ENCODE results near the gene DPP6.

The DPP6 gene

DNA sequence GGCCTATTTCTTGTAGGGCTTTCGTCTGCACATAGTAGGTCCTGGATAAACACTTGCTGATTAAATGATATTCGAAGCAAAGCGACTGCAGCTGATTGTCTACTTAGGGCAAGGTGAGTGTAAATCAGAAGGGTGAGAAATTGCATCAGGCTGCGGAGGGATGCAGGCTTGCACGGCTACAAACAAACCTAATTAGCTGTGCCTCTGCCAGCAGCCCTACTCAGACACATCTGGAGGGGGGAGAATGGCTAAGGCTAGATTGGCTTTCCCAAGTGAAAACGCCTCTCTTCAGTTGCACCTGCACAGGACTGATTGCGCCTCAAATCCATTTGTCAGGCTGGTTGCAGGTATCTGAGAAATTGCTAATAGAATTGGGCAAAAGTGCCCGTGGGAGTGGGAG is 247.5 kb downstream of the DPP6 start:
- TF ChIP-seq POLR2A (IDR thresholded peaks at IDR 0.05; ENCODE audit: low read length): no peak
- TF ChIP-seq GATA1 (IDR thresholded peaks at IDR 0.05; ENCODE audit: low read depth, low read length): no peak
- no peak for DNase-seq

DNA sequence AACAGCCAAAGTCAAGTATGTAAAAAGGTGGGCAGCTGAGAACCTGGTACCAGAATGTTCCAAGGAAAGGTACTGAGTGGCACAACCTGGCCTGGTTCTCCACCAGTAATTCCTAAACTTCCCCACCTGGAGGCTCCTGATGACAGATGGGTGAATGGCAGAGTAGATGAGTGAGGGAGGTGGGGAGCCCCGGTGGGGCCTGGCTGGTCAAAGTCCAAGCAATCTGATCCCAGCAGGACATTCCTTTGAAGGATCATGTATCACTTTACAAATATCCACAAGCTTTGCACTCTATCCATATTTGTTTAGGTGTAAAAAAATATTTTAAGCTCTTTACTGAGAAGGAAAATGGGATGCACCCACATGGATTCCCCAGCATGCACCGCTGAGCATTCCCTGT is 250.2 kb downstream of the DPP6 start:
- TF ChIP-seq GATA1 (IDR thresholded peaks at IDR 0.05; ENCODE audit: low read depth, low read length): no peak
- TF ChIP-seq POLR2A (IDR thresholded peaks at IDR 0.05; ENCODE audit: low read length): no peak
- no peak for DNase-seq

DNA sequence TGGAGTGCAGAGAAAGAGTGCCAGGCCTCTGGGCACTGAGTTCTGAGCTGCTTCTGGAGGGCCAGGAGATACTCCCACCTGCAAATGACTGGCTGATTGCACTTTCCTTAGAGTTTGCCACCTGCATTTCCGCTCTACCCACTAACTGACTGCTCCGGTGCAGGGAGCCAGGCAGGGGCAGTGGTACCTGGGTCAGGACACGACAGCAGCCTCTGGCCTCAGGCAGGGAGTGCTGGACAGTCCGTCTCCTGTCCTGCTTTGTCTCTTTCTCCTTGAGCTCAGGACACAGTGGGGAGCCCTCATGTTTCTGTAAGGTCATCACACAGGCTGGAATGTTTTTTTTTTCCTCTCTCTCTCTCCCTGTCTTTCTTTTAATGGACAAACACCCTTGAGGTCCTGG is 252.0 kb downstream of the DPP6 start:
- DNase-seq: no peak
- TF ChIP-seq GATA1 (IDR thresholded peaks at IDR 0.05; ENCODE audit: low read depth, low read length): no peak
- no peak for TF ChIP-seq POLR2A (IDR thresholded peaks at IDR 0.05; ENCODE audit: low read length)

- no peak for DNase-seq
- TF ChIP-seq POLR2A (IDR thresholded peaks at IDR 0.05; ENCODE audit: low read length): no peak
- TF ChIP-seq GATA1 (IDR thresholded peaks at IDR 0.05; ENCODE audit: low read depth, low read length): no peak
Observed at GRCh38 chr7:154304740-154305700, 252.8 kb downstream of the DPP6 start.

- DNase-seq: no peak
- TF ChIP-seq GATA1 (IDR thresholded peaks at IDR 0.05; ENCODE audit: low read depth, low read length): no peak
- TF ChIP-seq POLR2A (IDR thresholded peaks at IDR 0.05; ENCODE audit: low read length): no peak
Observed at GRCh38 chr7:154306036-154306435, 253.8 kb downstream of the DPP6 start.

GRCh38 chr7:154308928-154309327 is 256.7 kb downstream of the DPP6 start:
- no peak for DNase-seq
- TF ChIP-seq GATA1 (IDR thresholded peaks at IDR 0.05; ENCODE audit: low read depth, low read length): no peak
- TF ChIP-seq POLR2A (IDR thresholded peaks at IDR 0.05; ENCODE audit: low read length): no peak

DNA sequence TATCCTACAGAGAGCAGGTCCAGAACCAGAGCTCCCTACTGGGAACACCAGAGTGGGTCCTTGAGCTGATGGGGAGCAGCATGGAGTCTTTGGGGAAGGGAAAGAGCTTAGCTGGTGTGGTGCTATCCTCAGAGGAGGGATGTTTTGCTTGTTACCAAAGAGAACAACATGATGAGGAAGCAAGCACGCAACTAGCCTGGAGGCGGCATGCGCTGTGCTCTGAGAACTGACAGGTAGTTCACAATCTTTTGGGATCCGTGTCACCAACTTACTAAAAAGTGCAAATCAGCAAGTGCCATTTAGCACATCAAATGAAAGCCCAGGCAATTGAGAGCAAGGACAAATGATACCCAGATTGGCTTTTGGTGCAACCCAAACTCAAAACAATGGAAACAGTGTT is 257.9 kb downstream of the DPP6 start:
- no peak for TF ChIP-seq POLR2A (IDR thresholded peaks at IDR 0.05; ENCODE audit: low read length)

GRCh38 chr7:154324196-154324595 is 272.0 kb downstream of the DPP6 start:
- no peak for DNase-seq
- TF ChIP-seq POLR2A (IDR thresholded peaks at IDR 0.05; ENCODE audit: low read length) (no peak), GATA1 (IDR thresholded peaks at IDR 0.05; ENCODE audit: low read depth, low read length) (no peak)

More for the DNA sequence above, 257.9 kb downstream of the DPP6 start:
- no peak for DNase-seq

- DNase-seq: no peak
- TF ChIP-seq GATA1 (IDR thresholded peaks at IDR 0.05; ENCODE audit: low read depth, low read length) (no peak), POLR2A (IDR thresholded peaks at IDR 0.05; ENCODE audit: low read length) (no peak)
Observed at GRCh38 chr7:154326421-154326820, 274.2 kb downstream of the DPP6 start.

- DNase-seq: no peak
- no peak for TF ChIP-seq POLR2A (IDR thresholded peaks at IDR 0.05; ENCODE audit: low read length)
- no peak for TF ChIP-seq GATA1 (IDR thresholded peaks at IDR 0.05; ENCODE audit: low read depth, low read length)
Observed at GRCh38 chr7:154330318-154330717, 278.1 kb downstream of the DPP6 start.

- TF ChIP-seq GATA1 (IDR thresholded peaks at IDR 0.05; ENCODE audit: low read depth, low read length) (no peak), POLR2A (IDR thresholded peaks at IDR 0.05; ENCODE audit: low read length) (no peak)
Observed at GRCh38 chr7:154332811-154333580, 280.8 kb downstream of the DPP6 start.

GRCh38 chr7:154336295-154336694 is 284.1 kb downstream of the DPP6 start:
- no peak for DNase-seq
- no peak for TF ChIP-seq POLR2A (IDR thresholded peaks at IDR 0.05; ENCODE audit: low read length)
- no peak for TF ChIP-seq GATA1 (IDR thresholded peaks at IDR 0.05; ENCODE audit: low read depth, low read length)

More at GRCh38 chr7:154332811-154333580, 280.8 kb downstream of the DPP6 start:
- no peak for DNase-seq

GRCh38 chr7:154338701-154339506 is 286.7 kb downstream of the DPP6 start:
- TF ChIP-seq GATA1 (IDR thresholded peaks at IDR 0.05; ENCODE audit: low read depth, low read length) (no peak), POLR2A (IDR thresholded peaks at IDR 0.05; ENCODE audit: low read length) (no peak)
- DNase-seq: no peak
